Endothelial cell of coronary artery (primary cell): ENCODE results near the gene ASTE1. TPM values are rescaled to one million over a fixed set of nuclear protein-coding genes. Genes with fewer than 3 reads are reported as not detected.

ENCODE experiments used
- total RNA-seq: library from RNA; depleted of rRNA; stranded (reverse); fragments of >200 nt; gene quantifications from 2 replicates; pipeline ENCODE4 v1.2.3, GENCODE V29; 2014

ASTE1 gene
- 4.7 and 4.9 TPM in 2 replicates for total RNA-seq

GRCh38 chr3:131026321-131027151, at the start of gene ASTE1, which contains the start of gene NEK11:
ASTE1 (minus strand) TSS chr3:131026825; CDS start chr3:131025306, 1,519 bp downstream.
NEK11 (plus strand) TSS chr3:131026877; CDS start chr3:131029709, 2,832 bp downstream.

Other genes starting within 250 kb of the ASTE1 start
- 117 and 224 TPM in 2 replicates for gene ATP2C1, start 132.7 kb downstream of the ASTE1 start, total RNA-seq
- 3.0 TPM in 2 replicates for gene NEK11, start 52 bp upstream of the ASTE1 start, total RNA-seq